HL-60 (cell line): Measurements from ENCODE around the gene SPNS2.

Experiments used
- DNase-seq, 2 experiments: peaks; one replicate each; pipeline ENCODE4 v3.0.0-alpha.2; 2010 to 2020; ENCODE audit warnings: low read depth in 1 of 2, low spot score in 1 of 2
- H3K27ac ChIP-seq: fragments of 250-450 bp; sonication (Bioruptor Pico); replicated peaks from 2 replicates; pipeline ENCODE4 v1.5.1; 2020; ENCODE audit warnings: mild to moderate bottlenecking, moderate library complexity
- H3K27me3 ChIP-seq: fragments of 250-450 bp; sonication (Bioruptor Pico); 2 replicates; pipeline ENCODE4 v1.5.1; 2021; ENCODE audit warnings: mild to moderate bottlenecking, moderate library complexity; ENCODE audit not compliant: insufficient read depth, poor library complexity, severe bottlenecking
- H3K4me3 ChIP-seq: replicated peaks from 2 replicates; pipeline ENCODE4 v1.5.1; 2011; ENCODE audit warnings: mild to moderate bottlenecking, control low read depth, low read length; ENCODE audit not compliant: insufficient read depth
- GABPA ChIP-seq: IDR thresholded peaks from 2 replicates; pipeline ENCODE4 v1.6.1; 2012; ENCODE audit warnings: low read depth
- POLR2AphosphoS5 ChIP-seq: IDR thresholded peaks from 2 replicates; pipeline ENCODE4 v1.6.1; 2012; ENCODE audit warnings: low read depth
- SPI1 ChIP-seq: IDR thresholded peaks from 2 replicates; pipeline ENCODE4 v1.6.1; 2012; ENCODE audit warnings: low read depth, mild to moderate bottlenecking, borderline replicate concordance
- TF ChIP-seq, protein P1 (sequence below): IDR thresholded peaks from 2 replicates; pipeline ENCODE4 v1.6.1; 2012; ENCODE audit warnings: low read depth; ENCODE audit not compliant: insufficient replicate concordance
- TF ChIP-seq, protein P2 (sequence below): IDR thresholded peaks from one replicate; pipeline ENCODE4 v1.5.1; 2011; ENCODE audit warnings: low read length, control low read depth, inconsistent platforms; ENCODE audit not compliant: insufficient read depth

SPNS2 gene

GRCh38 chr17:4523946-4524345 lies 25.3 kb downstream of the SPNS2 start:
- Histone ChIP-seq H3K27ac (no peak overlapping the region), H3K27me3 (no peaks in the 10 kb centered on the region), H3K4me3 (no peak overlapping the region)
- DNase-seq: no peak
- TF ChIP-seq GABPA (no peak), POLR2AphosphoS5 (no peak), SPI1 (no peak)
- TF ChIP-seq, protein P1, sequence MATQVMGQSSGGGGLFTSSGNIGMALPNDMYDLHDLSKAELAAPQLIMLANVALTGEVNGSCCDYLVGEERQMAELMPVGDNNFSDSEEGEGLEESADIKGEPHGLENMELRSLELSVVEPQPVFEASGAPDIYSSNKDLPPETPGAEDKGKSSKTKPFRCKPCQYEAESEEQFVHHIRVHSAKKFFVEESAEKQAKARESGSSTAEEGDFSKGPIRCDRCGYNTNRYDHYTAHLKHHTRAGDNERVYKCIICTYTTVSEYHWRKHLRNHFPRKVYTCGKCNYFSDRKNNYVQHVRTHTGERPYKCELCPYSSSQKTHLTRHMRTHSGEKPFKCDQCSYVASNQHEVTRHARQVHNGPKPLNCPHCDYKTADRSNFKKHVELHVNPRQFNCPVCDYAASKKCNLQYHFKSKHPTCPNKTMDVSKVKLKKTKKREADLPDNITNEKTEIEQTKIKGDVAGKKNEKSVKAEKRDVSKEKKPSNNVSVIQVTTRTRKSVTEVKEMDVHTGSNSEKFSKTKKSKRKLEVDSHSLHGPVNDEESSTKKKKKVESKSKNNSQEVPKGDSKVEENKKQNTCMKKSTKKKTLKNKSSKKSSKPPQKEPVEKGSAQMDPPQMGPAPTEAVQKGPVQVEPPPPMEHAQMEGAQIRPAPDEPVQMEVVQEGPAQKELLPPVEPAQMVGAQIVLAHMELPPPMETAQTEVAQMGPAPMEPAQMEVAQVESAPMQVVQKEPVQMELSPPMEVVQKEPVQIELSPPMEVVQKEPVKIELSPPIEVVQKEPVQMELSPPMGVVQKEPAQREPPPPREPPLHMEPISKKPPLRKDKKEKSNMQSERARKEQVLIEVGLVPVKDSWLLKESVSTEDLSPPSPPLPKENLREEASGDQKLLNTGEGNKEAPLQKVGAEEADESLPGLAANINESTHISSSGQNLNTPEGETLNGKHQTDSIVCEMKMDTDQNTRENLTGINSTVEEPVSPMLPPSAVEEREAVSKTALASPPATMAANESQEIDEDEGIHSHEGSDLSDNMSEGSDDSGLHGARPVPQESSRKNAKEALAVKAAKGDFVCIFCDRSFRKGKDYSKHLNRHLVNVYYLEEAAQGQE: no peak
- TF ChIP-seq, protein P2, sequence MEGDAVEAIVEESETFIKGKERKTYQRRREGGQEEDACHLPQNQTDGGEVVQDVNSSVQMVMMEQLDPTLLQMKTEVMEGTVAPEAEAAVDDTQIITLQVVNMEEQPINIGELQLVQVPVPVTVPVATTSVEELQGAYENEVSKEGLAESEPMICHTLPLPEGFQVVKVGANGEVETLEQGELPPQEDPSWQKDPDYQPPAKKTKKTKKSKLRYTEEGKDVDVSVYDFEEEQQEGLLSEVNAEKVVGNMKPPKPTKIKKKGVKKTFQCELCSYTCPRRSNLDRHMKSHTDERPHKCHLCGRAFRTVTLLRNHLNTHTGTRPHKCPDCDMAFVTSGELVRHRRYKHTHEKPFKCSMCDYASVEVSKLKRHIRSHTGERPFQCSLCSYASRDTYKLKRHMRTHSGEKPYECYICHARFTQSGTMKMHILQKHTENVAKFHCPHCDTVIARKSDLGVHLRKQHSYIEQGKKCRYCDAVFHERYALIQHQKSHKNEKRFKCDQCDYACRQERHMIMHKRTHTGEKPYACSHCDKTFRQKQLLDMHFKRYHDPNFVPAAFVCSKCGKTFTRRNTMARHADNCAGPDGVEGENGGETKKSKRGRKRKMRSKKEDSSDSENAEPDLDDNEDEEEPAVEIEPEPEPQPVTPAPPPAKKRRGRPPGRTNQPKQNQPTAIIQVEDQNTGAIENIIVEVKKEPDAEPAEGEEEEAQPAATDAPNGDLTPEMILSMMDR: no peak

DNA sequence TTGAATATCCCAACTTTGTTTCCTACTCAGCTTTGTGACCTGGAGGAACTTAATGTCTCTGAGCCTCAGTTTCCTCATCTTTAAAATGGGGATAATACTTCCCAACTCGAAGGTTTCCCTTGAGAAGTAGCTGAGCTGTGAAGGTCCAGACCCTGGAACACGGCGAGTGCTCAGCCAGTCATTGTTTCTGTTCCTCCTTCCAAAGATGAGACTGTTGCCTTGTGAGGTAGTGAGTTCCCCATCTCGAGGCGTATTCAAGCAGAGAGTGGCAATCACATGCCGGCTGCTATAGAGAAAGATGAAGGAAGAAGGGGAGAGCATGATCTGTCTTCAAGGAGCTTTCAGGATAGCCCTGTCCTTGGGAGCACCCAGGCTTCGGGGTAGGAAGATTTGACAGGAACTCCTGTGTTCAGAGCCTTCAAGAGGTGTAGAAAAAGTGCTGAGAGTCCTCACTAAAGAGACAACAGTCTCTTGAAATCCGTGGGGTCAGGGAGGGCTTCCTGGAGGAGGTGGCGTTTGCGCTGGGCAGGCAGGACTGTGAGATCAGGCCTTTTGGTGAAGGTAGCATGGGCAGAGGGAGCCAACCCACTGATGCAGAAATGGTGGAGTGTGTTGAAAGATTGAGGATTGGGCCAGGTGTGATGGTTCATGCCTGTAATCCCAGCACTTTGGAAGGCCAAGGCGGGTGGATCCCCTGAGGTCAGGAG lies 27.2 kb downstream of the SPNS2 start:
- Histone ChIP-seq H3K27ac (no peak overlapping the region), H3K4me3 (no peak overlapping the region), H3K27me3 (no peaks in the 10 kb centered on the region)
- DNase-seq: no peak
- TF ChIP-seq, protein P1: no peak
- TF ChIP-seq, protein P2: no peak
- no peak for TF ChIP-seq POLR2AphosphoS5
- no peak for TF ChIP-seq SPI1

- H3K4me3 ChIP-seq: no peak overlapping the region
- DNase-seq: no peak
- H3K27ac ChIP-seq: no peak overlapping the region
- H3K27me3 ChIP-seq: no peaks in the 10 kb centered on the region
- no peak for TF ChIP-seq GABPA
- TF ChIP-seq POLR2AphosphoS5: no peak
- TF ChIP-seq, protein P1: no peak
- TF ChIP-seq, protein P2: no peak
- TF ChIP-seq SPI1: no peak
Measured at GRCh38 chr17:4527134-4527533, 28.5 kb downstream of the SPNS2 start.
